Mesendoderm (in vitro differentiated cells): ENCODE data around the gene CST6.

ENCODE experiments used
- DNase-seq: peaks from one replicate; pipeline ENCODE4 v3.0.0; 2013
- H2AK5ac ChIP-seq: 2 replicates; pipeline ENCODE4 v1.6.1; 2013; ENCODE audit warnings: low read length, inconsistent platforms
- H2BK120ac ChIP-seq: 2 replicates; pipeline ENCODE4 v1.6.1; 2013; ENCODE audit warnings: low read depth, mild to moderate bottlenecking, low read length, moderate library complexity, mixed read lengths
- H2BK15ac ChIP-seq: replicated peaks from 2 replicates; pipeline ENCODE4 v1.6.1; 2013; ENCODE audit warnings: low read depth, mild to moderate bottlenecking, moderate library complexity
- H2BK5ac ChIP-seq: 2 replicates; pipeline ENCODE4 v1.6.1; 2013; ENCODE audit warnings: low read length, inconsistent platforms
- H3K18ac ChIP-seq: 2 replicates; pipeline ENCODE4 v1.6.1; 2013; ENCODE audit warnings: mild to moderate bottlenecking, low read length, mixed read lengths
- H3K23ac ChIP-seq: one replicate; pipeline ENCODE4 v1.6.1; 2013; ENCODE audit warnings: low read length
- H3K27ac ChIP-seq: 2 replicates; pipeline ENCODE4 v1.5.1; 2013; ENCODE audit warnings: low read depth, mild to moderate bottlenecking, inconsistent platforms, low read length, moderate library complexity
- H3K27me3 ChIP-seq: 2 replicates; pipeline ENCODE4 v1.6.1; 2013; ENCODE audit warnings: low read length, control low read depth, mild to moderate bottlenecking, inconsistent platforms; ENCODE audit not compliant: insufficient read depth, poor library complexity
- H3K36me3 ChIP-seq: 2 replicates; pipeline ENCODE4 v1.6.1; 2013; ENCODE audit warnings: low read length, inconsistent platforms; ENCODE audit not compliant: control insufficient read depth, insufficient read depth
- H3K4ac ChIP-seq: one replicate; pipeline ENCODE4 v1.6.1; 2013; ENCODE audit warnings: low read depth, mild to moderate bottlenecking, low read length, moderate library complexity
- H3K4me1 ChIP-seq: 2 replicates; pipeline ENCODE4 v1.6.1; 2013; ENCODE audit warnings: low read depth, low read length, inconsistent platforms; ENCODE audit not compliant: control insufficient read depth
- H3K4me2 ChIP-seq: 2 replicates; pipeline ENCODE4 v1.6.1; 2013; ENCODE audit warnings: low read length
- H3K4me3 ChIP-seq: 2 replicates; pipeline ENCODE4 v1.5.1; 2013; ENCODE audit warnings: mild to moderate bottlenecking, low read length
- H3K56ac ChIP-seq: one replicate; pipeline ENCODE4 v1.6.1; 2013; ENCODE audit warnings: low read length
- H3K79me1 ChIP-seq: 2 replicates; pipeline ENCODE4 v1.6.1; 2013; ENCODE audit warnings: low read length, inconsistent platforms
- H3K79me2 ChIP-seq: 2 replicates; pipeline ENCODE4 v1.6.1; 2013; ENCODE audit warnings: mild to moderate bottlenecking, low read length; ENCODE audit not compliant: control insufficient read depth, insufficient read depth
- H3K9ac ChIP-seq: 2 replicates; pipeline ENCODE4 v1.6.1; 2013; ENCODE audit warnings: low read length, inconsistent platforms
- H4K5ac ChIP-seq: one replicate; pipeline ENCODE4 v1.6.1; 2013; ENCODE audit warnings: low read length
- H4K8ac ChIP-seq: one replicate; pipeline ENCODE4 v1.6.1; 2013; ENCODE audit warnings: low read depth, mild to moderate bottlenecking, control low read depth, low read length, moderate library complexity
- WGBS: extraction: QIAGEN DNeasy Blood & Tissue Kit; methylation state at CpG from one replicate; pipeline ENCODE4 v1.1.7; 2013; ENCODE audit warnings: low lambda C conversion rate, missing lambda C conversion rate; ENCODE audit not compliant: insufficient coverage; ENCODE audit errors: extremely low coverage; 5-methylcytosine and 5-hydroxymethylcytosine counted together

Gene CST6

DNA sequence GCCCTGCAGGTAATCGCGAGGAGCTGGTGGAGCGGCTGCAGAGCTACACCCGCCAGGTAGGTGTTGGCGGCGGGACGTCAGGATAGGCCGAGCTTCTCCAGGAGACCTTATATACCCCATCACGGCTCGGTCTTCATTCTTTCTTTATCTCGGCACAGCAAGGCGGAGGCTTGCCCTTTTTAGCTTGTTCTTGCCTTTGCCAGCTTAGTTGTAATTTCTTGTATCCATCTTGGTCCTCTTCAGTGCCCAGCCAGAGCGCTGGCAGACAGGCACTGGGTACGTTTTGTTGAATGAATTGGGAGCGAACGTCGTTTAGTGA, 40.8 kb downstream of the CST6 start:
- Histone ChIP-seq H3K4ac (peak overlapping the region; percentile 81), H4K8ac (no peak overlapping the region), H3K4me3 (peak overlapping the region; percentile 87), H2AK5ac (no peak overlapping the region), H3K4me1 (peaks cover 3% of the 10 kb centered on the region), H3K23ac (no peak overlapping the region), H4K5ac (no peak overlapping the region), H2BK120ac (no peak overlapping the region), H3K36me3 (peaks cover 9% of the 10 kb centered on the region), H3K9ac (peak overlapping the region; percentile 90), H3K79me1 (peaks cover 11% of the 10 kb centered on the region), H3K56ac (peak overlapping the region; percentile 87), H2BK5ac (no peak overlapping the region), H3K79me2 (peaks cover 18% of the 10 kb centered on the region), H2BK15ac (no peak overlapping the region), H3K4me2 (peak overlapping the region; percentile 50), H3K27me3 (no peaks in the 10 kb centered on the region), H3K27ac (no peak overlapping the region), H3K18ac (no peak overlapping the region)
- DNase-seq = no peak
- WGBS = no CpG with 5 or more reads among the region's 17 CpGs

DNA sequence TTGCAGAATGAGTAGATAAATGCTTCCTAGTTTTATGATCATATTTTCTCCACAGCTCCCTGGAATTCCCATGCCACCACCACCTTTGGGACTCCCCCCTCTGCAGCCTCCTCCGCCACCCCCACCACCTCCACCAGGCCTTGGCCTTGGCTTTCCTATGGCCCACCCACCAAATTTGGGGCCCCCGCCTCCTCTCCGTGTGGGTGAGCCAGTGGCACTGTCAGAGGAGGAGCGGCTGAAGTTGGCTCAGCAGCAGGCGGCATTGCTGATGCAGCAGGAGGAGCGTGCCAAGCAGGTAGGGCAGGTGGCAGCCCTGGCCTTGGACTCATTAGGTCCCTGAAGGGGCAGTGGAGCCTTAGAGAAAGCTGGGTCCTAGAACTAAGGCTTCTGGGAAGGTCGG, 43.2 kb downstream of the CST6 start:
- Histone ChIP-seq H2BK5ac (no peak overlapping the region), H3K4me1 (peaks cover 3% of the 10 kb centered on the region), H3K4me3 (no peak overlapping the region), H2AK5ac (no peak overlapping the region), H3K27me3 (no peaks in the 10 kb centered on the region), H3K4me2 (no peak overlapping the region), H4K8ac (no peak overlapping the region), H2BK15ac (no peak overlapping the region), H3K23ac (no peak overlapping the region), H3K18ac (no peak overlapping the region), H3K79me1 (peaks cover 11% of the 10 kb centered on the region), H4K5ac (no peak overlapping the region), H3K36me3 (peaks cover 25% of the 10 kb centered on the region), H3K4ac (no peak overlapping the region), H3K56ac (no peak overlapping the region), H2BK120ac (no peak overlapping the region), H3K9ac (no peak overlapping the region), H3K79me2 (peaks cover 18% of the 10 kb centered on the region), H3K27ac (no peak overlapping the region)
- DNase-seq = no peak
- no CpG with 5 or more reads among the region's 7 CpGs for WGBS

DNA sequence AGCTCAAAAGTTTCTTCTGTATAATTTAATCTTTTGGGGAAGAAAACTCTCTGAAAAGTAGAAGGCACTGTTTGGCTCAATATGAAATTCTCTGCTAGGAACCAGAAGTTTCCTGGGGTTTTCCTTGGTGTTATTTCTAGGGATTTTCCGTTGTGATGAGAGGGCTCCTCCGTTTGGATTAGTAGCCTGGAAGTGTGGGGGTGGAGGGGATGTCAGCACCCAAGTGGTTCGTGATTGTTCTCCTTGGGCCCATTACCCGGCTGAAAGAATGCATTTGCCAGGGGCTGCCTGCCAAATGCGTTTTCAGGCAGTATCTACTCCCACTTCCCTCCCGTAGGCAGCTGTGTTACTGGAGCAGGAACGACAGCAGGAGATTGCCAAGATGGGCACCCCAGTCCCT, 44.7 kb downstream of the CST6 start:
- H2BK15ac ChIP-seq = no peak overlapping the region
- H3K79me2 ChIP-seq = peaks cover 18% of the 10 kb centered on the region
- no peaks in the 10 kb centered on the region for H3K27me3 ChIP-seq
- H3K36me3 ChIP-seq = peaks cover 30% of the 10 kb centered on the region
- H2AK5ac ChIP-seq = no peak overlapping the region
- H3K9ac ChIP-seq = no peak overlapping the region
- no peak for DNase-seq
- no peak overlapping the region for H2BK120ac ChIP-seq
- no peak overlapping the region for H3K4me2 ChIP-seq
- no peak overlapping the region for H3K18ac ChIP-seq
- H3K23ac ChIP-seq = no peak overlapping the region
- no peak overlapping the region for H3K4ac ChIP-seq
- no peak overlapping the region for H2BK5ac ChIP-seq
- no peak overlapping the region for H3K56ac ChIP-seq
- peaks cover 2% of the 10 kb centered on the region for H3K4me1 ChIP-seq
- no peak overlapping the region for H4K5ac ChIP-seq
- WGBS = no CpG with 5 or more reads among the region's 7 CpGs
- H3K79me1 ChIP-seq = peaks cover 11% of the 10 kb centered on the region
- H4K8ac ChIP-seq = no peak overlapping the region
- no peak overlapping the region for H3K4me3 ChIP-seq
- H3K27ac ChIP-seq = no peak overlapping the region

DNA sequence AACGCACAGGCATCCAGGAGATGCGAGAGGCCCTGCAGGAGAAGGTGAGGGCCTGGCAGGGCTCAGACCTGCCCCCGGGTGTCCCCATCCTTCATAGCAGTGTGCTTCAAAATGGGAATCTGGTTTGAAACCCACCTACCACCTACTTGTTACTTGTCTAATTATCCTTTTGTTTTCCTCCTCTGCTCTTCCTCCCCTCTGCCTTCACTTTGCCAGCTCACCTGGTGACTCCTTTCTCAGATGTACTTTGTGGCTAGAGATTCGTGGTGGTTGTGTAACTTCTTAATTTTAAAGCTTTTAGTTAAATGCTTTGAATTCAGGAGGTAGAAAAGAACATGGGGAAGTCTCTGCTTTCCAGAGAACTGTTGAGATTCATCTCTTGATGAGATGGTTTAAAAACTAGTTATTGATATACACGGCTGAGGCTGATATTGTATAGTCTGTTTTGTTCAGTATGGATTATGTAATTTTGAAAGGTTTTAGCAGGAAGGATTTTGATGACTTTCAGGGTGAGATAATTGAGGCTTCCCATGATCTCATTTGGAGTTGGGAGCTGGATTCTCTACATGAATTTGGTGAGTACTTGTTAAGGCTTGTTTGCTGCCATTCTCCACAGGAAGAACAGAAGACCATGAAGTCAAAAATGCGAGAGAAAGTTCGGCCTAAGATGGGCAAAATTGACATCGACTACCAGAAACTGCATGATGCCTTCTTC, 48.3 kb downstream of the CST6 start:
- peaks cover 6% of the 10 kb centered on the region for H3K79me1 ChIP-seq
- H2BK15ac ChIP-seq = no peak overlapping the region
- H2AK5ac ChIP-seq = no peak overlapping the region
- H3K23ac ChIP-seq = no peak overlapping the region
- no peak for DNase-seq
- no peaks in the 10 kb centered on the region for H3K79me2 ChIP-seq
- no peak overlapping the region for H3K56ac ChIP-seq
- no peak overlapping the region for H3K4ac ChIP-seq
- H3K4me3 ChIP-seq = no peak overlapping the region
- no peak overlapping the region for H3K9ac ChIP-seq
- no peaks in the 10 kb centered on the region for H3K27me3 ChIP-seq
- H3K4me1 ChIP-seq = no peaks in the 10 kb centered on the region
- no peak overlapping the region for H4K5ac ChIP-seq
- no peak overlapping the region for H3K18ac ChIP-seq
- H2BK5ac ChIP-seq = no peak overlapping the region
- H4K8ac ChIP-seq = no peak overlapping the region
- WGBS = no CpG with 5 or more reads among the region's 8 CpGs
- no peak overlapping the region for H3K4me2 ChIP-seq
- H2BK120ac ChIP-seq = no peak overlapping the region
- peaks cover 38% of the 10 kb centered on the region for H3K36me3 ChIP-seq
- H3K27ac ChIP-seq = no peak overlapping the region

DNA sequence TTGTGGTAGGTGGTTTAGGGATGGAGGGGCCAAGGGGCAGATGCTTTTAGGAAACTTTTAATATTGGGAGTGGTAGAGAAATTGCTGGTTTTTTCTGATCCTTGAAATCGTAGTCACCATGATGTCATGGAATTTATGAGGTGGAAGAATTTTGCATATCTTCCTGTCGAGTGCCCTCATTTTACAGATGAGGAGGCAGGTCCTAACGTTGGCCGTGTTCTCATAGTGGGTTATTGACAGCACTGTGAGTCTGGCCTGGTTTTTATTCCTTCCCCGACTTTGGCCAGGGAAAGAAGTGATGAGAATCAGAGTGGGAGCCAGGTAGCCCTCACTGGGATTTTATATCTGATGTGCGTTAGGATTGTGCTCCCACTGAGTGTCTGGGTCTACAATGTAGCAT, 49.5 kb downstream of the CST6 start:
- H3K27me3 ChIP-seq = no peaks in the 10 kb centered on the region
- no CpG with 5 or more reads among the region's 6 CpGs for WGBS
- H4K8ac ChIP-seq = no peak overlapping the region

DNA sequence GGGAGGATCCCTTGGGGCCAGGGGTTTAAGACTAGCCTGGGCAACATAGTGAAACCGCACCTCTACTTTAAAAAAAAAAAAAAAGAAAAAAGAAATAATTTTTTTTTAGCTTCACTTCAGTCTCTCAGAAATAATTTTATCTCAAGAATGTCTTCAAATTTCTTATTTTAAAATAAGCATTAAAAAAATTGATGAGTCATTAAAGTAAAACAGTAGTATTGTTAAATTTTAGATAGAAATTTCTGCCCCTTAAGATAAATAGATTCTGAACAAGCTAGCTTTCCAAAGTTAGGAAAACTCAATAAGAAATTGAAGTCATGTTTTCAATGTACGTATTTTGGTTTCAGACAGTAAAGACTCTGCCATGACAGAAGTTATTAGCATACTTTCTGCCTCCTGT, 50.6 kb downstream of the CST6 start:
- H2AK5ac ChIP-seq = no peak overlapping the region
- WGBS = no CpG with 5 or more reads among the region's 2 CpGs
- no peak overlapping the region for H3K4me2 ChIP-seq
- no peak overlapping the region for H3K4ac ChIP-seq
- no peak overlapping the region for H3K9ac ChIP-seq
- H3K4me3 ChIP-seq = no peak overlapping the region
- peaks cover 4% of the 10 kb centered on the region for H3K79me1 ChIP-seq
- H3K23ac ChIP-seq = no peak overlapping the region
- H3K79me2 ChIP-seq = no peaks in the 10 kb centered on the region
- no peak overlapping the region for H3K27ac ChIP-seq
- DNase-seq = no peak
- no peak overlapping the region for H2BK120ac ChIP-seq
- H4K5ac ChIP-seq = no peak overlapping the region
- H3K27me3 ChIP-seq = no peaks in the 10 kb centered on the region
- H3K18ac ChIP-seq = no peak overlapping the region
- no peak overlapping the region for H3K56ac ChIP-seq
- H2BK15ac ChIP-seq = no peak overlapping the region
- peaks cover 34% of the 10 kb centered on the region for H3K36me3 ChIP-seq
- H4K8ac ChIP-seq = no peak overlapping the region
- H3K4me1 ChIP-seq = no peaks in the 10 kb centered on the region
- H2BK5ac ChIP-seq = no peak overlapping the region

More for the DNA sequence above, 49.5 kb downstream of the CST6 start:
- Histone ChIP-seq H3K18ac (no peak overlapping the region), H2BK5ac (no peak overlapping the region), H3K79me2 (no peaks in the 10 kb centered on the region), H3K23ac (no peak overlapping the region), H3K4me2 (no peak overlapping the region), H3K4me1 (no peaks in the 10 kb centered on the region), H3K56ac (no peak overlapping the region), H2AK5ac (no peak overlapping the region), H2BK15ac (no peak overlapping the region), H4K5ac (no peak overlapping the region), H3K36me3 (peaks cover 34% of the 10 kb centered on the region), H3K27ac (no peak overlapping the region), H3K9ac (no peak overlapping the region), H3K4ac (no peak overlapping the region), H3K4me3 (no peak overlapping the region), H3K79me1 (peaks cover 4% of the 10 kb centered on the region), H2BK120ac (no peak overlapping the region)
- no peak for DNase-seq
